Naive B cell (primary cell): ENCODE data around the gene PDLIM5. TPM values are rescaled to one million over a fixed set of nuclear protein-coding genes. Genes with fewer than 3 reads are reported as not detected.

Source experiments
- ATAC-seq, 2 donors: fragments of 150-1000 bp; cut with Tn5 transposase; 2 replicates each; pipeline ENCODE4 v1.10.0; 2021; ENCODE audit warnings: low read depth in 2 of 2, mild to moderate bottlenecking in 2 of 2, moderate library complexity in 2 of 2
- DNase-seq: peaks from one replicate; pipeline ENCODE4 v3.0.0; 2022
- H3K27ac Mint-ChIP-seq, 6 donors: one replicate each; pipeline ENCODE4 v1.8.0; 2020 to 2022; ENCODE audit warnings: mild to moderate bottlenecking in 6 of 6, mixed read lengths in 6 of 6, moderate library complexity in 5 of 6, inconsistent platforms in 2 of 6
- H3K27me3 Mint-ChIP-seq, 3 donors: one replicate each; pipeline ENCODE4 v1.8.0; 2021 to 2022; ENCODE audit warnings: mixed read lengths in 3 of 3, mild to moderate bottlenecking in 1 of 3
- H3K36me3 Mint-ChIP-seq, 2 donors: one replicate each; pipeline ENCODE4 v1.8.0; 2020 to 2022; ENCODE audit warnings: mixed read lengths in 2 of 2, inconsistent platforms in 1 of 2, mild to moderate bottlenecking in 1 of 2
- H3K4me1 Mint-ChIP-seq, 3 donors: one replicate each; pipeline ENCODE4 v1.8.0; 2020 to 2022; ENCODE audit warnings: mixed read lengths in 3 of 3, inconsistent platforms in 1 of 3, mild to moderate bottlenecking in 1 of 3, moderate library complexity in 1 of 3
- H3K4me3 Mint-ChIP-seq, 8 donors: one replicate each; pipeline ENCODE4 v1.8.0; 2020 to 2022; ENCODE audit warnings: mild to moderate bottlenecking in 8 of 8, mixed read lengths in 8 of 8, moderate library complexity in 8 of 8, inconsistent platforms in 2 of 8
- H3K9me3 Mint-ChIP-seq, 7 donors: one replicate each; pipeline ENCODE4 v1.8.0; 2020 to 2022; ENCODE audit warnings: mixed read lengths in 7 of 7, mild to moderate bottlenecking in 5 of 7, inconsistent platforms in 2 of 7, moderate library complexity in 1 of 7
- polyA plus RNA-seq, 6 donors: library from polyadenylated mRNA; unstranded; fragments of 300-500 nt; fragmentation: Illumina TruSeq; gene quantifications; one replicate each; pipeline ENCODE4 v1.2.3, GENCODE V29; 2021; ENCODE audit warnings: low read depth in 6 of 6

The PDLIM5 gene
- polyA plus RNA-seq, 6 donors from 2014 or later = 33.4 to 47.3 (median 41.1) TPM

GRCh38 chr4:94534401-94535312, 82.9 kb downstream of the PDLIM5 start:
- H3K4me1 Mint-ChIP-seq = peaks cover 23 to 27% (median 25%) of the 10 kb centered on the region in 3 donors
- peaks cover 0 to 7% of the 10 kb centered on the region in 2 donors for H3K36me3 Mint-ChIP-seq
- H3K9me3 Mint-ChIP-seq = no peaks in the 10 kb centered on the region
- peak overlapping the region in 1 of 8 donors; percentile 51 for H3K4me3 Mint-ChIP-seq
- peak overlapping the region in 4 of 6 donors; percentile 0 to 72 (median 36) for H3K27ac Mint-ChIP-seq
- no peaks in the 10 kb centered on the region for H3K27me3 Mint-ChIP-seq
- peak; percentile 9 for DNase-seq
- peak; percentile 94 for ATAC-seq

GRCh38 chr4:94536049-94536448, 84.3 kb downstream of the PDLIM5 start:
- Mint-ChIP-seq H3K27me3 (no peaks in the 10 kb centered on the region), H3K9me3 (no peaks in the 10 kb centered on the region), H3K27ac (peak overlapping the region in 1 of 6 donors; percentile 67), H3K4me3 (no peak overlapping the region), H3K36me3 (peaks cover 7 to 9% of the 10 kb centered on the region in 2 donors), H3K4me1 (peaks cover 23 to 27% (median 26%) of the 10 kb centered on the region in 3 donors)
- DNase-seq (no peak), ATAC-seq (no peak)

GRCh38 chr4:94536649-94537469, 85.1 kb downstream of the PDLIM5 start:
- Mint-ChIP-seq H3K9me3 (no peaks in the 10 kb centered on the region), H3K27me3 (no peaks in the 10 kb centered on the region), H3K27ac (no peak overlapping the region), H3K4me1 (peaks cover 23 to 34% (median 31%) of the 10 kb centered on the region in 3 donors), H3K36me3 (peaks cover 6 to 10% of the 10 kb centered on the region in 2 donors), H3K4me3 (no peak overlapping the region)
- DNase-seq (no peak), ATAC-seq (no peak)

- Mint-ChIP-seq H3K9me3 (no peaks in the 10 kb centered on the region), H3K27me3 (no peaks in the 10 kb centered on the region), H3K27ac (no peak overlapping the region), H3K4me1 (peaks cover 19 to 32% (median 27%) of the 10 kb centered on the region in 3 donors), H3K36me3 (peaks cover under 1 to 10% of the 10 kb centered on the region in 2 donors), H3K4me3 (no peak overlapping the region)
- DNase-seq = no peak
- ATAC-seq = no peak
Measured at GRCh38 chr4:94537921-94538628, 86.3 kb downstream of the PDLIM5 start.

DNA sequence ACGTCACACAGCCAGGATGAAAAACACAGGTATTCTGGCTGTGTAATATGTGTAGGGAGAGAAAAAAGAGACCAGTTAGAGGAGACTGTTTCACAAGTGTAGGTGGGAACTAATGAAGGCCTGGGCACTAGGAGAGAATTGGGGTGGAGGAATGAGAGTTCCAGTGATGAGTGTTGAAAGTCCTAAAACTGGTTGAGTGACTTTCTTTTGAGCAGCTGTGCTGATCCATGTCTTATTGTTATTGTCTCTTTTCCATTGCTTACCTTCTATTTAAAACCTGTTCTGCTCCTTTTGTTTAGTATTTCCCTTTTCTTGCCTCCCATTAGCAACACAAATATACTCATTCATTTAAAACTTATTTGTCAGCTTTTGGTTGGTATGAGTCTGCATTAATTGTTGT, 88.7 kb downstream of the PDLIM5 start:
- Mint-ChIP-seq H3K4me3 (no peak overlapping the region), H3K9me3 (peaks cover 0 to 2% (median 0%) of the 10 kb centered on the region in 7 donors), H3K27me3 (no peaks in the 10 kb centered on the region), H3K36me3 (peaks cover 10 to 13% of the 10 kb centered on the region in 2 donors), H3K27ac (peak overlapping the region in 1 of 6 donors; percentile 82), H3K4me1 (peaks cover under 1 to 16% (median 8%) of the 10 kb centered on the region in 3 donors)
- ATAC-seq (no peak), DNase-seq (no peak)

DNA sequence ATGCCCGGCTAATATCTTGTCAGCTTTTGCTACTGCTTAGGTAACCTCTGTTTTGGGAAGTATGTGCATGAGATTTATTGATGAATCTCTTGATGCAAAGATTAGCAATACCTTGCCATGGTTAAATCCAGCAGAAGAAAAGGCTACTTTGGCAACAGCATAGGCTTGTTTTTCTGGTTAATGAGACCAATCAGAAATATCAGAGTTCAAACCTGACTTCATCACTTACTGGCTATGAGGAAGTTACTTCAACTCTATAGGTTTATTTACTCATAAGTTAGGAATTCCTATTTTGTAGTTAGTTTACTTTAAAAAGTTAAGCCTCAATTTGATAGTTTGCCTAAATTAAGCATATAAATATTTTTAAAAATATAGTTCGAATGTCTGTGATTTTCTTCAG, 93.1 kb downstream of the PDLIM5 start:
- Mint-ChIP-seq H3K9me3 (peaks cover 0 to 6% (median 0%) of the 10 kb centered on the region in 7 donors), H3K4me1 (peaks cover 3 to 21% (median 4%) of the 10 kb centered on the region in 3 donors), H3K27me3 (no peaks in the 10 kb centered on the region), H3K36me3 (peaks cover 14 to 27% of the 10 kb centered on the region in 2 donors), H3K4me3 (no peak overlapping the region), H3K27ac (no peak overlapping the region)
- DNase-seq = no peak
- no peak for ATAC-seq

DNA sequence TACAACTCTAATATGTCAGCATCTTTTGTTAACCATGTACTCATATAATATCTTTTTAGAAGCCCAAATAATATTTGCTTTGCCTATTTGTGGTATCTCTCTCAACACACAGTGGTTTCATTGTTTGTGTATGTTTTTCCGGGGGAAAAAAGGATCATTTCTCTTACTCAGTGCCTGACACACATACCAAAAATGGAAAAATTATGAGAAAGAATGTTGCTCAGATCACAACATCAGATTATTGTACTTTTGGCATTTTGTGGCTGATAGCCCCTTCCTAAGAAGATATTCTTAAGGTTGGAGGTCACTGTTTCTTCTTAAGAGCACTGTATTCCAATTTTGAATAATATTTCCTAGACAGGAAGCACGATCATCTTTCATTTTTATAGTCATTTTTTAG, 93.6 kb downstream of the PDLIM5 start:
- no peak for DNase-seq
- H3K27me3 Mint-ChIP-seq = no peaks in the 10 kb centered on the region
- no peak for ATAC-seq
- no peak overlapping the region for H3K27ac Mint-ChIP-seq
- peaks cover 3 to 21% (median 4%) of the 10 kb centered on the region in 3 donors for H3K4me1 Mint-ChIP-seq
- H3K36me3 Mint-ChIP-seq = peaks cover 13 to 27% of the 10 kb centered on the region in 2 donors
- peaks cover 0 to 6% (median 0%) of the 10 kb centered on the region in 7 donors for H3K9me3 Mint-ChIP-seq
- H3K4me3 Mint-ChIP-seq = no peak overlapping the region

DNA sequence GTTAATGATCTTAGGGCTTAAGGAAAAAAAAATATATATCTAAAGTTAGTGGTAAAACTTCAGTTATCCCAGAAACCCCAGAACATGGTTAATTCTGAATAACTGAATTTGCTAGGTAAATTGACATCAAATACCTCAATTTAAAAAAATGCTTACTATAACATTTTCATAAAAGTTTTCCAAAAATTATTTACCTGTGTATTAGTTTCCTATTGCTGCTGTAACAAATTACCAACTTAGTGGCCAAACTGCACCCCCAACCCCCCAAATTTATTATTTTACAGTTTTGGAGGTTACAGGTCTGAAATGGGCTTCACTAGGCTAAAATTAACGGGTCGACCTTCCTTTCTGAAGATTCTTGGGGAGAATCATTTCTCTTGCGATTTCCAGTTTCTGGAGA, 95.2 kb downstream of the PDLIM5 start:
- H3K9me3 Mint-ChIP-seq = peaks cover 0 to 6% (median 0%) of the 10 kb centered on the region in 7 donors
- H3K4me1 Mint-ChIP-seq = peaks cover 0 to 11% (median 3%) of the 10 kb centered on the region in 3 donors
- no peak for ATAC-seq

DNA sequence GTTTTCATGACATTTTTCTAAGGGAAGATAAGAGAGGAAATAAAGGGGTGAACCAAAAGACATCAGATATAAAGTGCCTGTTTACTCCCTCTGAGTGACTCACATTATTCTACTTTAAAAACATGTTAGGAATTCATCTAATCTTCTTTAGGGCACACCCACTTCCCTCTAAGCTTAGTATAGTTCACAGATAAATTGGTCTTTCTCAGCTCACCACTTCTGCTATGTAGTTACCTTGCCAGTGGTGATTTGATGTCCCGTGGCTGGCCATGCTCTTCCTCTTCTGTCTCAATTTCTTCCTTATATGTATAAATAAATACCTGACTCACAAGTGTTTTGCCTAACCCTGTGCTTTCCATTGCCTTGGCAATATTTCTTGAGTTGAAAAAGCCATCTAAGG, 96.8 kb downstream of the PDLIM5 start:
- Mint-ChIP-seq H3K9me3 (peaks cover 0 to 6% (median 0%) of the 10 kb centered on the region in 7 donors), H3K27me3 (no peaks in the 10 kb centered on the region), H3K4me1 (peaks cover 0 to 11% (median 3%) of the 10 kb centered on the region in 3 donors), H3K4me3 (no peak overlapping the region), H3K27ac (peak overlapping the region in 1 of 6 donors; percentile 30), H3K36me3 (peaks cover 4 to 21% of the 10 kb centered on the region in 2 donors)
- ATAC-seq (no peak), DNase-seq (no peak)

More for the DNA sequence above, 95.2 kb downstream of the PDLIM5 start:
- Mint-ChIP-seq H3K27me3 (no peaks in the 10 kb centered on the region), H3K36me3 (peaks cover 4 to 27% of the 10 kb centered on the region in 2 donors), H3K4me3 (no peak overlapping the region), H3K27ac (peak overlapping the region in 1 of 6 donors; percentile 39)
- no peak for DNase-seq

DNA sequence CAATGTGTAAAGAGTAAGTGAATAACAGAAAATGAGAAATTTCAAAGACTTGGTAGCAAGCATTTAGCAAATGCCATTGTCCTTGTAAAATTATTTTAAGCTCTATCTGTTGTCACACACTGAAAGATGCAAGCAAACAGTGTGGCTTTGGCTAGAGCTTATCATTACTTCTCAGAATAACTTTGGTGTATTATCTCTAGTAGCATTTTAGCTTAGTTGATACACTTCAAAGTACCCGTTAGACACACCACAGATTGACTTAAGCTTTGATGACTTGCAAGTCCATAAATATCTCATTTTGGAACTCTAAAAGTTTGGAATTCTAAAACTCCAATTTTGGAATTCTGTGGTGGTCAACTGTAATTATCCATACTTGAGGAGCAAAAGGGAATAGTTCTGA, 98.6 kb downstream of the PDLIM5 start:
- H3K4me3 Mint-ChIP-seq = no peak overlapping the region
- H3K9me3 Mint-ChIP-seq = peaks cover 0 to 6% (median 0%) of the 10 kb centered on the region in 7 donors
- DNase-seq (no peak), ATAC-seq (no peak)
- no peak overlapping the region for H3K27ac Mint-ChIP-seq
- no peaks in the 10 kb centered on the region for H3K27me3 Mint-ChIP-seq
- peaks cover 0 to 11% (median 3%) of the 10 kb centered on the region in 3 donors for H3K4me1 Mint-ChIP-seq
- H3K36me3 Mint-ChIP-seq = peaks cover 4 to 14% of the 10 kb centered on the region in 2 donors

DNA sequence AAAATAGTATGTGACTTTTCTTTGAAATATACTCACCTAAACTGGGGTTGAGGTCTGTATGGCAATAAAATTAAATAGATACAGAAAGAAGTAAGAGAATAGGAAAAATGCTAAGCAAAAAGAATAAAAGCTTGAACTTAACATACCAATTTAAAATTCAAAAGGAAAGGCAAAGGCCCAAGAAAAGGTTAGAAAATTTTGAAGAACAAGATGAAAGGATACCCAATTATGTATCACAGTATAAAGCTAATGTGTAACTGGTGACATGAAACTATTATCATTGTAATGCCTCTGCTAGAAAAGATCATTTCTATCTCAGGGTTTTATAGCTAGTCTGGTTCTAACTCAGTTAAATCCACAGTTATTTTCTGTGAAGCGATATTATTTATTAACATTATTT, 99.1 kb downstream of the PDLIM5 start:
- H3K27me3 Mint-ChIP-seq = no peaks in the 10 kb centered on the region
- no peak overlapping the region for H3K27ac Mint-ChIP-seq
- no peak for ATAC-seq
- H3K36me3 Mint-ChIP-seq = peaks cover 4 to 14% of the 10 kb centered on the region in 2 donors
- peaks cover 0 to 10% (median 0%) of the 10 kb centered on the region in 7 donors for H3K9me3 Mint-ChIP-seq
- peaks cover 0 to 11% (median 3%) of the 10 kb centered on the region in 3 donors for H3K4me1 Mint-ChIP-seq
- H3K4me3 Mint-ChIP-seq = no peak overlapping the region
- no peak for DNase-seq

DNA sequence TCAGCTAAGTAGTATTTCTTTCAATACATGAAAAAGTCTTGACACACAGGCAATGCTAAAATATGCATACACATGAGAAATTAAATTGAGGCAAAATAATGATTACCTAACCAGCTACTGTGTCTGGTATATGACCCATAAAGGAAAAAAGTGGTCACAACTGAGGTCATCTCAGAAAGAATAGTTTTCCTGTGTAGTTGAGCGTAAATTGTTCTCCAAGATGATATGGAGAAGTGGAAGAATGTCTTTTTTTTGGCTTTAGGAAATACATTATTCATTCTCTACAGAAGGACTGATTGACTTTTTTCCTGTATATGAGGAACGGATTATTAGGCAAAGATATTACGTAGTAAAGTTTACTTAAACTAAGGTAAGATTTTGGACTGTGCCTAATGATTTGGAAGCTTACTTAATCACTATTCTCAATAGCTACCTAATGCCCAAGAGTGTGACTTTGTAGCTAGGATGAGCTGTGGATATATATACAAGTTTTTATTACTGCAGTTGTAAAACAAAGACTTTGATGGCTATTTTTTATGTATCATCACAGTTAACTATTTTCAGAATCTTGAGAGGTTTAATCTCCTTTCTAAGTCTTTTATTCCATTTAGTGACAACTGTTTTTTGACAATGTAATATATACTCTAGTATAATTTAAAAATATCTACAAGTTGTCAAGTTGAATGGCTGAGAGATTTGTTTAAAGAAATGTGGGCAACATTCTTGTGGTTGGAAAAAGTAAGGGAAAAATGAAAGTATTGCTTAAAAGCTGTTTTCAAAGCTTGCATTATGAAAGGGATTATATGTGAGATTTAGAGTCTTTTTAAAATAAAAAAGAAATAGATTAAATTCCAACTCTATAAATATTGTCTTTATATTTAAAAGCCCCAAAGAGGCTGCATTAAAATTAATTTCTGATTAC, 100.2 kb downstream of the PDLIM5 start:
- Mint-ChIP-seq H3K27ac (no peak overlapping the region), H3K4me1 (peaks cover 0 to 11% (median 3%) of the 10 kb centered on the region in 3 donors), H3K27me3 (no peaks in the 10 kb centered on the region), H3K36me3 (peaks cover 4 to 13% of the 10 kb centered on the region in 2 donors), H3K9me3 (peaks cover 0 to 10% (median 2%) of the 10 kb centered on the region in 7 donors), H3K4me3 (no peak overlapping the region)
- ATAC-seq (no peak), DNase-seq (no peak)
